ENCODE data around the gene TOMM70.

Gene TOMM70

DNA sequence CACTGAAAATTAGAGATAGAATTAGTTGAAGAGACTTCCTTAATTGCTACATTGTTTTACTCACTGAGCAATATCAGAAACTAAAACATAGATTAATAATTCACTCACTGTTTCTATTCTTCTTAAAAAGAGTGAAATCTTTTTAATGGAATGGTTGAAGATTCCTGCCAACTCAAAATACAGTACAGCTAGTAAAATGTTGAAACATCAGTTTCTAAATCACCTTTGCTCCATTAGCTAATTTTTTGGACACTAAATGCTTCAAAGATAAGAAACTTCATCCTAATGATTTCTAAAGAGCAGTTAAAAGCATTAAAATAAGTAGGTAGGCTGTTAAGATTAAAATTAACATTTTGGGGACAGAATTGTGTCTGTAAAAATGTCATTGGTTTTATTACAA lies 76.8 kb downstream of the TOMM70 start:
- DNase-seq (ENCODE audit: low spot score), result no peak

DNA sequence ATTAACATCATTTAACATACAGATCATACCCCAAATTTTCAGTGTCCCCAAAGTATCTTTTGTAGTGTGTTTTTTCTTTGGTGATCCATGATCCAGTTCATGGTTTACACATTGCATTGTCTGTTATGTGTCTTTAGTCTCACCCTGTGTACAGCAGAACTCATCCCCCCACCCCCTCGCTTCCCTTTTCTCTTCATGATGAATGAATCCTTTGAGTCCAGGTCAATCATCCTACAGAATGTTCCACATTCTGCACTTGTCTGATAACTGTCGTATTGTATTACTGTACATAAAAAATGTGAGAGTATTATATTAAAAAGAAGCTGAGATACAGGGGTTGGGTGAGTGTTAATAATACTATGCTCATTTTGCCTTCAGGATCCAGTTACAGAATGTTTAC lies 80.9 kb downstream of the TOMM70 start:
- DNase-seq (ENCODE audit: low spot score), result peak; percentile 25

DNA sequence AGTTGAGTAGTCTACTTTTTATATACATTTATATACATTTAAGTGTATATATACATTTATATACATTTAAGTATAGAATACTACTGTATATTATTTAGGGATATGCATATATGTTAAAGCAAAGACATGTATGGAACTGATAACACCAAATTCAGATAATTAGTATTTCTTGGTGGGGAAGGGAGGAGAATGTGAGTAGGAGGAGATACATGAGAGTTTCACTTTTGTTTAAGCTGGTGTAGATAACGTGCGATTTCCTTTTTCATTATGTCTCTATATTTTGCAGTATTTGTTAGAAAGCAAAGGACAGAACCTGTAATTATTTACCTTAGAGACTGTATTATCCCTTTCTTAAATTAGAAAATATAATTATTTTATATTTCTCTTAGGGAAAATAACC lies 83.0 kb downstream of the TOMM70 start:
- DNase-seq (ENCODE audit: low spot score), result no peak

DNA sequence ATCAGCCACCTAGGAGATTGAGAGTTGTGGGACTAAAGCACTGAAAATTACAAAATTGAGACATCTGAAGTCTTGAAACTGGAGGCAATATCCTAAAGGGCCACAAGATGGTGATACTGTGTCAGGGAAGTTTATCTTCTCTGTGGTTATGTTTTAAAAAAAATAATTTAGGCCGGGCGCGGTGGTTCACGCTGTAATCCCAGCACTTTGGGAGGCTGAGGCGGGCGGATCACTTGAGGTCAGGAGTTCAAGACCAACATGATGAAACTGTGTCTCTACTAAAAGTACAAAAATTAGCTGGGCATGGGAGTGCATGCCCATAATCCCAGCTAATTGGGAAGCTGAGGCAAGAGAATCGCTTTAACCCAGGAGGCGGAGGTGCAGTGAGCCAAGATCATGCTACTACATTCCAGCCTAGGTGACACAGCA lies 84.2 kb downstream of the TOMM70 start:
- peak; percentile 55 for DNase-seq (ENCODE audit: low spot score)

Measured in pons (tissue), 1 donor.